Body of pancreas (tissue), 4 donors: Measurements from ENCODE around the gene WDR86. TPM values are rescaled to one million over a fixed set of nuclear protein-coding genes. Genes with fewer than 3 reads are reported as not detected.

ENCODE experiments used
- ATAC-seq: fragments of 150-250 bp; one replicate; pipeline ENCODE4 v1.9.1; 2016
- DNase-seq, 4 donors: peaks; one replicate each; pipeline ENCODE4 v3.0.0-alpha.2; 2019
- H3K27ac ChIP-seq, 4 donors: fragments of 200-600 bp; sonication (generic); 1 replicate in 3 of 4; 2 replicates in 1 of 4; pipeline versions ENCODE4 v1.5.1 to v1.6.1; 2016 to 2019; ENCODE audit warnings: mild to moderate bottlenecking in 1 of 4, mixed read lengths in 1 of 4, moderate library complexity in 1 of 4
- H3K27me3 ChIP-seq, 2 donors: fragments of 200-600 bp; sonication (generic); one replicate each; pipeline ENCODE4 v1.6.0; 2016; ENCODE audit warnings: mild to moderate bottlenecking in 1 of 2
- H3K36me3 ChIP-seq, 2 donors: fragments of 200-600 bp; sonication (generic); replicated peaks in 1 of 2; 2 replicates each; pipeline ENCODE4 v1.5.1; 2016; ENCODE audit warnings: low read depth in 2 of 2; ENCODE audit not compliant: insufficient read depth in 1 of 2
- H3K4me1 ChIP-seq: fragments of 200-600 bp; sonication (generic); one replicate; pipeline ENCODE4 v1.6.0; 2016
- H3K4me3 ChIP-seq, 2 donors: fragments of 200-600 bp; sonication (generic); 1 replicate in 1 of 2; 2 replicates in 1 of 2; pipeline ENCODE4 v1.5.1; 2016 to 2019
- H3K9me3 ChIP-seq, 3 donors: fragments of 200-600 bp; sonication (generic); 1 replicate in 2 of 3; 2 replicates in 1 of 3; pipeline ENCODE4 v1.5.1; 2016
- CTCF ChIP-seq, 7 experiments: fragments of 450-650 bp in 4 of 7; fragments of 200-600 bp in 3 of 7; sonication (generic) in 3 of 7; IDR thresholded peaks; one replicate each; pipeline ENCODE4 v1.5.1; 2016 to 2019; ENCODE audit warnings: antibody characterized with exemption in 7 of 7
- POLR2A ChIP-seq, 3 donors: fragments of 450-650 bp; IDR thresholded peaks; one replicate each; pipeline ENCODE4 v1.6.1; 2016; ENCODE audit warnings: antibody characterized with exemption in 3 of 3, mild to moderate bottlenecking in 2 of 3
- WGBS, 2 donors: methylation state at CpG; one replicate each; pipeline ENCODE4 v1.1.5; 2017; 5-methylcytosine and 5-hydroxymethylcytosine counted together
- intact Hi-C: fragments of 100-400 bp; cut with DNase I; formaldehyde crosslinking; loops from one replicate; pipeline ENCODE4 v1.15.1; 2023
- total RNA-seq, 2 donors: library from RNA; depleted of rRNA; stranded (reverse); fragments of >200 nt; gene quantifications; one replicate each; pipeline ENCODE4 v1.1.0, GENCODE V29; 2016

Gene WDR86
- total RNA-seq, 2 donors from 2014 or later: 3.9 to 11.2 TPM

DNA sequence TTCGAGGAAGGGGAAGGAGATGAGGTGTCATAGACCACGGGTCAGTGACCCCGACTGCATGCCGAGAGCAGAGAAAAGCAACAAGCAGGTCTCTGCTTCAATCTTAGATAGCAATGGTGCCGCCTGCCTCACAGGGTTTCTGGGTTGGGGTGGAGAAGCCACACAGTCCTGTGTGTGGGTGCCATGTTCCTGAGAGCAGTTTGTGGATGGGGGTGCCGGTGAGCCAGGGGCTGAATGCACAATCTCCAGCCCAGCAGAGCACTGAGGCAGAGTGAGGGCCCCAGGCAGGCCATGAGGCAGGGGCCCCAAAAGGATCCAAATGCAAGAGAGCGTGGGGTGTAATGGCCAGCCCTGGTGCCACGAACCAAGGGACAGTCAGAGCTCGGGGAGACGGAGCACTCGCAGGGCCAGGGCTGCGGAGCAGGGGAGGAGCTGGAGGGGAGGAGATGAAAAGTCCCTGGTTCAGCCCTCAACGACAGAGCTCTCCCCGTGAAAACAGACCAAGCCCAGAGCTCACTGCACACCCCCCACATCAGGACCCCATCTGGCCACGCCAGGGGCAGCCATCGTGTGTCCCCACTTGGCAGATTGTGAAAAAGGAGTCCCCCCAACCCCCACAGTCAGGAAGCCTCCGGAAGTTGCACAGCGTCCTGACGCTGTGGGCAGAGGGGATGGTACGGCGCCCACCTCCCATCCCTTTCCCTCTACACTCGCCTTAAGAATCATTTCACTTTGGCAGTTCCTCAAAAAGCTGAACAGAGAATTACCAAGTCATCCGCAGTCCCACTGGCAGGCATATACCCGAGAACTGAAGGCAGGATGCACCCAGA is 19.9 kb downstream of the WDR86 start:
- Histone ChIP-seq H3K27me3 (no peaks in the 10 kb centered on the region), H3K36me3 (no peaks in the 10 kb centered on the region), H3K4me1 (peaks cover 7% of the 10 kb centered on the region), H3K4me3 (no peak overlapping the region), H3K27ac (no peak overlapping the region), H3K9me3 (no peaks in the 10 kb centered on the region)
- no peak for ATAC-seq
- WGBS, 2 donors: 77 to 85% methylated on average over 19 to 24 of the region's 24 CpGs
- no peak for DNase-seq
- intact Hi-C loops: no loop called here
- TF ChIP-seq CTCF (IDR thresholded peaks at IDR 0.05) (no peak), POLR2A (IDR thresholded peaks at IDR 0.05) (no peak)

GRCh38 chr7:151389096-151389767 is 20.6 kb downstream of the WDR86 start:
- no peaks in the 10 kb centered on the region for H3K27me3 ChIP-seq
- no peak overlapping the region for H3K27ac ChIP-seq
- H3K9me3 ChIP-seq: no peaks in the 10 kb centered on the region
- ATAC-seq: no peak
- no peak overlapping the region for H3K4me3 ChIP-seq
- peaks cover 7% of the 10 kb centered on the region for H3K4me1 ChIP-seq
- no peak for DNase-seq
- TF ChIP-seq CTCF (IDR thresholded peaks at IDR 0.05): no peak
- TF ChIP-seq POLR2A (IDR thresholded peaks at IDR 0.05): no peak
- 84 to 91% methylated on average over 17 to 21 of the region's 21 CpGs for WGBS, 2 donors
- H3K36me3 ChIP-seq: no peaks in the 10 kb centered on the region
- intact Hi-C loops: no loop called here

- DNase-seq (no peak), ATAC-seq (no peak)
- Histone ChIP-seq H3K4me1 (peaks cover 7% of the 10 kb centered on the region), H3K36me3 (no peaks in the 10 kb centered on the region), H3K9me3 (no peaks in the 10 kb centered on the region), H3K27me3 (no peaks in the 10 kb centered on the region), H3K4me3 (no peak overlapping the region), H3K27ac (no peak overlapping the region)
- WGBS, 2 donors: 87 to 91% methylated on average over 3 to 10 of the region's 10 CpGs
- no peak for TF ChIP-seq CTCF (IDR thresholded peaks at IDR 0.05)
- no peak for TF ChIP-seq POLR2A (IDR thresholded peaks at IDR 0.05)
- intact Hi-C loops: no loop called here
Measured at GRCh38 chr7:151388430-151388829, 21.4 kb downstream of the WDR86 start.

DNA sequence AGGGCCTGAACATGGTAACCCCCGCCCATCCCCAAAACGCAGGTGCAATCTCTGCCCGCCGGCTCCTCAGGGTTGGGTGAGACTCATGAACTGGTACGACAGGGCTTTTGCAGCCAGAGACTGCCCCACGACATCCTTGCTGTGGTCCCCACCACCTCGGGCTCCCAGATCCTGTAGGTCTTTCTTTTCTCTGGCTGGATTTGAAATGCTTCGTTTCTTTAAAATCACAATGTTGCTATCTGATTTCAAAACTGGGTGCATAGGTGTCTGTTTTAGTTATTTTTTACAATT is 21.9 kb downstream of the WDR86 start:
- no peak overlapping the region for H3K4me3 ChIP-seq
- ATAC-seq (no peak), DNase-seq (no peak)
- peaks cover 7% of the 10 kb centered on the region for H3K4me1 ChIP-seq
- no peaks in the 10 kb centered on the region for H3K36me3 ChIP-seq
- no peaks in the 10 kb centered on the region for H3K9me3 ChIP-seq
- intact Hi-C loops: no loop called here
- no peaks in the 10 kb centered on the region for H3K27me3 ChIP-seq
- no peak for TF ChIP-seq CTCF (IDR thresholded peaks at IDR 0.05)
- H3K27ac ChIP-seq: no peak overlapping the region
- 89 to 94% methylated on average over 8 of the region's 8 CpGs for WGBS, 2 donors
